HG03378 (cell line): ENCODE results near the gene TCEAL5.
A peak's percentile ranks its signal among the peaks of the same experiment; 100 is the strongest.
"Not testable (repeated sequence)": the region's sequence is repeated elsewhere in the genome, so short reads cannot be mapped to it uniquely, and the experiment has no call there.

Source experiments
- ATAC-seq: cut with Tn5 transposase; IDR thresholded peaks from one replicate; pipeline ENCODE4 v1.9.1; 2021; ENCODE audit warnings: mild to moderate bottlenecking, moderate library complexity; ENCODE audit not compliant: unreplicated experiment

Gene TCEAL5

GRCh38 chrX:103276581-103277002 is at the start of gene TCEAL5:
Gene TCEAL5, minus strand, starts transcription at chrX:103276750. Its CDS starts 2,187 bp downstream, at chrX:103274563.
- ATAC-seq, result no peak

DNA sequence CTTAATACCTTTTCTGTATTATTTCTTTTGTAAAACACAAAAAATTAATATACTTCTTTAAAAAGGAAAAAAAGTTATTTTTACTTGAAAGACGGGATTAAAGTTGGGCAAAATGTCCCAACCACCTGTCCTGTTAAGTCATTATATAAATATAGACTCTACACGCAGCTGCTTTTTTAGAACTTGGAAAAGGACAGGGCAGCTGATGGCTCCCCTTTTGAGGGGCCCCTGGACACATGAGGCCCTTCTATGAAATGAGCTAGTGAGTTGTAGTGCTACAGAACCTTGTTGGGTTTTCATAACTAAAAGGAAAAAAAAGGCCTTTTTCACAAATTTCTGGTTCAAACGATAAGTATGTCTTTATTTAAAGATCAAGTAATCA is 34.8 kb upstream of the TCEAL5 start:
- no peak for ATAC-seq

DNA sequence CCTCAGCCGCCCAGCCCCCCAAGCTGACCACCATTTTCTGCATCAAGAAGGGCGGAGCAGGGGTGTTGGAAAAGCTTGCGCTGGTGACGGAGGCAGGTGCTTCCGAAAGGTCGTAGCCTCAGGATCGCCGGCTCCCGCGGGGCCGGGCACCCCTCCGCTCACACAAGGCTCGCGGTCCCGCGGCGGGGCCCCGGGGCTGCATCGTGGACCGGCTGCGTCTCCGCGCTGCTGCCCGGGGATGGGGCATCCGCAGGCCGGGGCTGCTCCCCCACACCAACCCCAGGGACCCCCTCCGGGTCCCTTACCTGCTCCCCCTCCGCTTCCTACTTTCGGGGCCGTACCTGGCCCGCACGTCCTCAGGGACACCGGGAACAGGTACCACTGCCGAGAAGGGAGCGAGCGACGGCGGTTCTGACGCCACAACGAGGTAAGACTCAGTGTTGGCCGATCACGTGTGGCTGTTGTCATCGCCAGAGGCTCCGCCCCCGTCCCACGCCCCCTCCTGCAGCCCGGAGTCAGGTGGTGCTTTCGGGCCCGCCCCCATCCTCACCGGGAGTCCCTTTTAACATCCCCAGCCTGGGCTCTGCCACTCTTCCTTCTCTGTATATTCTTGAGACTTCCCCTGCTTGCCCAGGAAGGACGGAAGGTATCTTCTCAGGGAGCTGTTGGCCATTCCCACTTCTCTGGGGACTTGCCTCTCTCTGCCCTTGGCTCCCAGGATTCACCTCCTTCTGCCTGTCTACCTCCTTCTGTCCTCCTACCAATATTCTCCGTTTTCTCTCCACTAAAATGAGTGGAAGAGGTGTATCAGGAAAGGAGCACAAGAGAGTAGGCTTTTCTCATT is 34.2 kb upstream of the TCEAL5 start, which contains the start of gene BEX2:
Gene BEX2, minus strand, starts transcription at position 436 of the 844 bp plus-strand sequence. CDS start 1,014 bp downstream, outside the sequence.
- ATAC-seq, result peak; percentile 84

- ATAC-seq, result no peak
Measured at GRCh38 chrX:103309860-103310554, 33.5 kb upstream of the TCEAL5 start.

- not testable (repeated sequence) for ATAC-seq
Measured at GRCh38 chrX:103305666-103306065, 29.1 kb upstream of the TCEAL5 start.

GRCh38 chrX:103304705-103305104 is 28.2 kb upstream of the TCEAL5 start:
- no peak for ATAC-seq

DNA sequence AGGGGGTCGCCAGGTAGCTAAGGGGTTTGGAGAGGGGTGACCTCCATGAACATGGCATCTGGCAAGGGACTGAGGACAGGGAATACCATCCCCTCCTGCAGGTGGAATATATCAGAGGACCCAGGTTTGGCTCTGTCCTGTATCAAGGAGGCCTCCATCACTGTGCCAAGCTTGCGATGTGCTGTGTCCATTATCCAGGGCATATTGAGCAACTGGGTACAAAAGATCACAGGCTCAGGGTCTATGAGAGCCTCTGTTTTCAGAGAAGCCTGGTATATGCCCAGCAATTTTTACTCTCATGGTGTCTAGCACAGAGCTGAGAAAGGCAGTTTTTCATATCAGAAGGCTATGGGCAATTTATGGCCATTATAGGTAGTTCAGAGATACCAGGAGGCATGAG is 16.6 kb upstream of the TCEAL5 start:
- ATAC-seq, result no peak

GRCh38 chrX:103279624-103280023 is 3.1 kb upstream of the TCEAL5 start:
- ATAC-seq, result no peak

GRCh38 chrX:103275947-103276567 is 493 bp downstream of the TCEAL5 start:
- ATAC-seq, result no peak

GRCh38 chrX:103274284-103274683 is 2.3 kb downstream of the TCEAL5 start:
- no peak for ATAC-seq

DNA sequence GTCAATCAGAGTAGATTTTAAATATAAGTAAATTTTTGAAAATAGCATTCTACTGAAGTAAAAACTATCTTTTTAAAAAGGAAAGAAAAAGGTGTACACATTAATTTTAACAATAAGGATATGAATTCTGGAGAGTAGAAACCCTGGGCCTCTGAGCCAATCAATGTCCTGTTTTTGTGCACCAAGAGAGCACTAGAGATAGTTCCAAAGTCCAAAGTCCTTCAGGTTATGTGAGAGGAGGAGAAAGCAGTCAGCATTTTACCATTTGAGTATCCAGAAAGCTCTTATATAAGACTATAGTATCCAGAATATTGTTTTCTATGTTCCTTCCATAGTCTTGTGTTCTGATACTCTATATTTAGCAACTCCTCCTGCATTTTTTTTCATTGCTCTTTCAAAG is 18.3 kb downstream of the TCEAL5 start:
- no peak for ATAC-seq

- ATAC-seq, result no peak
Measured at GRCh38 chrX:103256651-103257050, 19.9 kb downstream of the TCEAL5 start.

- peak; percentile 92 for ATAC-seq
Measured at GRCh38 chrX:103254921-103255493, 21.5 kb downstream of the TCEAL5 start, which contains the start of gene TCEAL8. Gene TCEAL8, minus strand, starts transcription at chrX:103255155. Its CDS starts 1,176 bp downstream, at chrX:103253979.

GRCh38 chrX:103254171-103254824 is 22.3 kb downstream of the TCEAL5 start:
- ATAC-seq, result no peak

DNA sequence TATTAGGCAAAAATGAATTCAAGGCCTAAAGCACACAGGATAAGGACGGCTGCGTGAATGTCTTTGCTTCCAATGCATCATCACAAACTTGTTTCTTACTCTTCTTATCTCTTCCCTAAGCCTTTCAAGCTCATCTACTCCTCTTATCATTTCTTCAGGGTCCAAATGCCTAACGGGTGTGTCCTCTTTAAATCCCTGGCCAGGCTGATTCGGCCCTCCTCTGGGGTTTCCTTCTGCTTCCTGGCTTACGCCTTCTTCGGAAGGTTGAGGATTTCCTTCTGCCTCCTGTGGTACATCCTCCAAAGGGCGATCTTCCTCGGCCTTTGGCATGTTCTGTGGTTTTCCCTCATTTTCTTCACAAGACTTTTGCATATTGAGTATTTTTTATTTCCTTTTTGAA is 22.9 kb downstream of the TCEAL5 start:
- no peak for ATAC-seq

DNA sequence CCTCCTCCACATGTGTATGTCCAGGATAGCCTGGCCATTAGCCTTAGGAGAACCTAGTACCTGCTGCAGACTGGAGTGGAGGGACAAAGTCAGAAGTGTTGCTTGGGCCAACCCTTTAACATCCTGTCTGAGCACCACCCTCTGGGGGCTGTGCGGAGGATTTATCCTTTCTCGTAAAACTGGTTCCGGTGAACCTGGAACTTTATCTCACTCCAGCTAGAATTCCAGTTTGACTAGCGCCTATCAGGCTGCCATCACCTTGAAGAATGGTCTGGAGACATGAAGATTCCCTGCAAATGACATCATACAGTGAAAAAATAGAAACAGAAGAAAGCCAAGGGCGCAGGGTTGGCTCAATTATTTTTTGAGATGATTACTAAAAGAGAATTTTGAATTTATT is 25.6 kb downstream of the TCEAL5 start:
- ATAC-seq, result no peak

DNA sequence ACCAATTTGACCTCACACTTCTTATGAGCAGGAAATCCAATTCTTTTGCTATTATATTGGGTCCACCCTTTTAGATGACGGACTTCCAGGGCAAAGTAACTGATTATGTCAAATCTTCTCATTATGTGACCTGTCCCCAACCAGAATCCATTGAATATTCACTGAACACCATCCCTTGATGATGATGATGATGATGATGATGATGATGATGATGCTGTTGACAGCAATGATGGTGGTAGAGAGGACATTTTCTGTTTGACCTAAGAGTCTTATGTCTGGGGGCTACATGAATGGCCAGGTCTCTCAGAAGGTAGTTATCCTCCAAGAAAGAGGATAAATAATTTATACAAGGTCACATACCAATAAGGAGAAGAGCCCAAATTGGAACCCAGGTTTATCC is 26.7 kb downstream of the TCEAL5 start:
- ATAC-seq, result no peak

- peak; percentile 59 for ATAC-seq
Measured at GRCh38 chrX:103248553-103248952, 28.0 kb downstream of the TCEAL5 start.

- ATAC-seq, result no peak
Measured at GRCh38 chrX:103240155-103240554, 36.4 kb downstream of the TCEAL5 start.

DNA sequence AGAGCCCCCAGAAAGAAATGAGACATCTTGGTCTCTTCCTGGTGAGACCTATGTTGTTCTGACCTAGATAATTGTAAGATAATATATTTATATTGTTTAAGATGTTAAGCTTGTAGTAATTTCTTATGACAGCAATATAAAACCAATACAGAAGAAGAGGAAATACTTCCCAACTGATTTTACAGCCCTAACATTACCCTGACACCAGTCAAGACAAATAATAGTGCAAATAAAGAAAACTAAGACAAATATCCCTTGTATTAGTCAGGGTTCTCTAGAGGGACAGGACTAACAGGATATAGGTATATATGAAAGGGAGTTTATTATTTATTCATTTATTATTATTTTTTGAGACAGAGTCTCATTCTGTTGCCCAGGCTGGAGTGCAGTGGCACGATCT is 40.3 kb downstream of the TCEAL5 start:
- no peak for ATAC-seq

- not testable (repeated sequence) for ATAC-seq
Measured at GRCh38 chrX:103235608-103236007, 40.9 kb downstream of the TCEAL5 start.
